Glutamatergic neuron (in vitro differentiated cells): ENCODE measurements around the gene PTDSS2. TPM values are rescaled to one million over a fixed set of nuclear protein-coding genes. Genes with fewer than 3 reads are reported as not detected.

ENCODE experiments used
- DNase-seq: peaks from one replicate; pipeline ENCODE4 v3.0.0; 2022
- H3K27ac Mint-ChIP-seq: one replicate; pipeline ENCODE4 v1.8.0; 2020; ENCODE audit warnings: mild to moderate bottlenecking, mixed read lengths, inconsistent platforms; ENCODE audit not compliant: unreplicated experiment
- H3K27me3 Mint-ChIP-seq: one replicate; pipeline ENCODE4 v1.8.0; 2020; ENCODE audit warnings: mild to moderate bottlenecking, moderate library complexity, mixed read lengths, inconsistent platforms; ENCODE audit not compliant: unreplicated experiment
- H3K36me3 Mint-ChIP-seq: one replicate; pipeline ENCODE4 v1.8.0; 2020; ENCODE audit warnings: mild to moderate bottlenecking, mixed read lengths, inconsistent platforms; ENCODE audit not compliant: unreplicated experiment
- H3K4me1 Mint-ChIP-seq: one replicate; pipeline ENCODE4 v1.8.0; 2020; ENCODE audit warnings: mild to moderate bottlenecking, low read depth, mixed read lengths, inconsistent platforms; ENCODE audit not compliant: unreplicated experiment
- H3K4me3 Mint-ChIP-seq: one replicate; pipeline ENCODE4 v1.8.0; 2020; ENCODE audit warnings: mild to moderate bottlenecking, mixed read lengths, inconsistent platforms; ENCODE audit not compliant: unreplicated experiment
- H3K9me3 Mint-ChIP-seq: one replicate; pipeline ENCODE4 v1.8.0; 2020; ENCODE audit warnings: mild to moderate bottlenecking, moderate library complexity, mixed read lengths, inconsistent platforms; ENCODE audit not compliant: unreplicated experiment
- CTCF ChIP-seq: fragments of 200-600 bp; sonication (generic); IDR thresholded peaks from one replicate; pipeline ENCODE4 v1.5.0; 2021; ENCODE audit not compliant: partially characterized antibody, unreplicated experiment
- total RNA-seq: library from RNA; stranded (reverse); fragmentation: NEBNext Ultra II Directional; extraction: Animal tissue kit (Norgen Biotek cat#: 25700); gene quantifications from one replicate; pipeline ENCODE4 v1.2.1, GENCODE V29; 2021; ENCODE audit not compliant: unreplicated experiment

Gene PTDSS2
- total RNA-seq, 1 donor from 2014 or later = 123 TPM

- Mint-ChIP-seq H3K27ac (no peak overlapping the region), H3K4me1 (no peaks in the 10 kb centered on the region), H3K36me3 (peaks cover 3% of the 10 kb centered on the region), H3K4me3 (no peak overlapping the region), H3K9me3 (peaks cover 3% of the 10 kb centered on the region), H3K27me3 (peaks cover 12% of the 10 kb centered on the region)
- no peak for DNase-seq
- TF ChIP-seq CTCF = no peak
Observed at GRCh38 chr11:490930-491260, 40.8 kb downstream of the PTDSS2 start.

- Mint-ChIP-seq H3K9me3 (peaks cover 6% of the 10 kb centered on the region), H3K4me1 (no peaks in the 10 kb centered on the region), H3K27me3 (peaks cover 14% of the 10 kb centered on the region), H3K27ac (no peak overlapping the region), H3K4me3 (no peak overlapping the region), H3K36me3 (peaks cover 6% of the 10 kb centered on the region)
- DNase-seq = no peak
- no peak for TF ChIP-seq CTCF
Observed at GRCh38 chr11:491358-491757, 41.3 kb downstream of the PTDSS2 start.

GRCh38 chr11:492427-493226 lies 42.5 kb downstream of the PTDSS2 start:
- peaks cover 14% of the 10 kb centered on the region for H3K36me3 Mint-ChIP-seq
- H3K27ac Mint-ChIP-seq = no peak overlapping the region
- H3K27me3 Mint-ChIP-seq = peaks cover 20% of the 10 kb centered on the region

GRCh38 chr11:494761-495536 lies 44.9 kb downstream of the PTDSS2 start:
- Mint-ChIP-seq H3K4me3 (no peak overlapping the region), H3K9me3 (peaks cover 24% of the 10 kb centered on the region), H3K36me3 (peaks cover 17% of the 10 kb centered on the region), H3K27me3 (peaks cover 25% of the 10 kb centered on the region), H3K4me1 (peaks cover 4% of the 10 kb centered on the region), H3K27ac (peak overlapping the region; percentile 43)
- peak; percentile 31 for DNase-seq
- no peak for TF ChIP-seq CTCF

More at GRCh38 chr11:492427-493226, 42.5 kb downstream of the PTDSS2 start:
- no peak overlapping the region for H3K4me3 Mint-ChIP-seq
- H3K4me1 Mint-ChIP-seq = peaks cover 2% of the 10 kb centered on the region
- H3K9me3 Mint-ChIP-seq = peaks cover 19% of the 10 kb centered on the region
- no peak for TF ChIP-seq CTCF
- no peak for DNase-seq

GRCh38 chr11:495537-495931 lies 45.5 kb downstream of the PTDSS2 start:
- DNase-seq = no peak
- Mint-ChIP-seq H3K4me3 (peak overlapping the region; percentile 58), H3K4me1 (peaks cover 4% of the 10 kb centered on the region), H3K36me3 (peaks cover 17% of the 10 kb centered on the region), H3K27ac (peak overlapping the region; percentile 78), H3K27me3 (peaks cover 25% of the 10 kb centered on the region), H3K9me3 (peaks cover 24% of the 10 kb centered on the region)
- TF ChIP-seq CTCF = no peak
